Panc1 (cell line): ENCODE data around the gene KHNYN. TPM values are rescaled to one million over a fixed set of nuclear protein-coding genes. Genes with fewer than 3 reads are reported as not detected.
A peak's percentile ranks its signal among the peaks of the same experiment; 100 is the strongest.

Source experiments
- ATAC-seq: fragments of 200-7000 bp; cut with Tn5 transposase; 2 replicates; pipeline ENCODE4 v1.9.1; 2020; ENCODE audit warnings: mild to moderate bottlenecking, moderate library complexity
- BruUV-seq: library from RNA; stranded (reverse); fragments of 400-500 nt; replicated peaks from 2 replicates; lab custom pipeline; 2021; lab: Mats Ljungman, UMichigan
- CTCF ChIA-PET: fragments of 300-600 bp; sonication (Branson Sonifier 250); formaldehyde crosslinking; loops from one replicate; lab custom pipeline; 2022; ENCODE audit warnings: antibody characterized with exemption; lab: Charles Lee
- POLR2A ChIA-PET: fragments of 300-600 bp; sonication (Branson Sonifier 250); formaldehyde crosslinking; loops from one replicate; lab custom pipeline; 2022; ENCODE audit warnings: antibody characterized with exemption; lab: Charles Lee
- DNase-seq: peaks from one replicate; pipeline ENCODE4 v3.0.0-alpha.2; 2010; ENCODE audit warnings: low read depth, low spot score
- H3K27ac ChIP-seq: 2 replicates; pipeline ENCODE4 v1.5.1; 2011; ENCODE audit warnings: mild to moderate bottlenecking, low read length, inconsistent platforms
- H3K27me3 ChIP-seq: fragments of 200-500 bp; sonication (Bioruptor generic); 2 replicates; pipeline ENCODE4 v1.6.0; 2014; ENCODE audit warnings: low read length, inconsistent platforms; ENCODE audit not compliant: control insufficient read depth, insufficient read depth
- H3K36me3 ChIP-seq: fragments of 200-500 bp; sonication (Bioruptor generic); 2 replicates; pipeline ENCODE4 v1.5.1; 2014; ENCODE audit warnings: inconsistent platforms, mild to moderate bottlenecking, low read length, moderate library complexity; ENCODE audit not compliant: control insufficient read depth, insufficient read depth
- H3K4me1 ChIP-seq: 2 replicates; pipeline ENCODE4 v1.5.1; 2011; ENCODE audit warnings: inconsistent platforms, mild to moderate bottlenecking, low read length, moderate library complexity; ENCODE audit not compliant: control insufficient read depth, insufficient read depth
- H3K4me3 ChIP-seq, 2 experiments: 2 replicates each; pipeline ENCODE4 v1.5.1; 2011 to 2012; ENCODE audit warnings: low read depth in 2 of 2, low read length in 2 of 2, mild to moderate bottlenecking in 2 of 2, inconsistent platforms in 1 of 2, moderate library complexity in 1 of 2
- H3K9me3 ChIP-seq: fragments of 200-500 bp; sonication (Bioruptor generic); 2 replicates; pipeline ENCODE4 v1.5.1; 2014; ENCODE audit warnings: low read depth, mild to moderate bottlenecking, inconsistent platforms, low read length, moderate library complexity; ENCODE audit not compliant: control insufficient read depth, insufficient read depth
- POLR2AphosphoS5 ChIP-seq: IDR thresholded peaks from 2 replicates; pipeline ENCODE4 v1.6.1; 2012; ENCODE audit warnings: mild to moderate bottlenecking, low read depth, low read length, moderate library complexity
- REST ChIP-seq, 2 experiments: IDR thresholded peaks; 2 replicates each; pipeline ENCODE4 v1.6.1; 2011 to 2012; ENCODE audit warnings: low read depth in 2 of 2, control low read depth in 1 of 2, low read length in 1 of 2, mild to moderate bottlenecking in 1 of 2, moderate library complexity in 1 of 2; ENCODE audit not compliant: insufficient read depth in 1 of 2
- SIN3A ChIP-seq: IDR thresholded peaks from 2 replicates; pipeline ENCODE4 v1.6.1; 2012; ENCODE audit warnings: low read depth, mild to moderate bottlenecking, low read length, moderate library complexity, borderline replicate concordance; ENCODE audit not compliant: insufficient read depth
- TCF7L2 ChIP-seq: IDR thresholded peaks from 2 replicates; pipeline ENCODE4 v1.6.1; 2011; ENCODE audit warnings: mild to moderate bottlenecking, low read depth, low read length, inconsistent platforms
- in situ Hi-C: cut with HindIII; loops from 2 replicates; pipeline ENCODE4 v1.10.0; 2016; ENCODE audit warnings: low sequenced_read_pairs, low pct_unique_long_range_greater_than_20kb
- intact Hi-C: fragments of 100-400 bp; cut with micrococcal nuclease; formaldehyde crosslinking; loops from one replicate; pipeline ENCODE4 v1.10.0; 2022; ENCODE audit not compliant: unreplicated experiment
- total RNA-seq: library from RNA; stranded (reverse); gene quantifications from one replicate; pipeline ENCODE4 v1.2.1, GENCODE V29; 2021; ENCODE audit not compliant: unreplicated experiment
- TF ChIP-seq, protein P1 (sequence below): fragments of 450-650 bp; IDR thresholded peaks from 2 replicates; pipeline ENCODE4 v1.5.1; 2017; ENCODE audit warnings: mild to moderate bottlenecking

The KHNYN gene
- total RNA-seq, 1 experiment from 2014 or later = 37.6 TPM

DNA sequence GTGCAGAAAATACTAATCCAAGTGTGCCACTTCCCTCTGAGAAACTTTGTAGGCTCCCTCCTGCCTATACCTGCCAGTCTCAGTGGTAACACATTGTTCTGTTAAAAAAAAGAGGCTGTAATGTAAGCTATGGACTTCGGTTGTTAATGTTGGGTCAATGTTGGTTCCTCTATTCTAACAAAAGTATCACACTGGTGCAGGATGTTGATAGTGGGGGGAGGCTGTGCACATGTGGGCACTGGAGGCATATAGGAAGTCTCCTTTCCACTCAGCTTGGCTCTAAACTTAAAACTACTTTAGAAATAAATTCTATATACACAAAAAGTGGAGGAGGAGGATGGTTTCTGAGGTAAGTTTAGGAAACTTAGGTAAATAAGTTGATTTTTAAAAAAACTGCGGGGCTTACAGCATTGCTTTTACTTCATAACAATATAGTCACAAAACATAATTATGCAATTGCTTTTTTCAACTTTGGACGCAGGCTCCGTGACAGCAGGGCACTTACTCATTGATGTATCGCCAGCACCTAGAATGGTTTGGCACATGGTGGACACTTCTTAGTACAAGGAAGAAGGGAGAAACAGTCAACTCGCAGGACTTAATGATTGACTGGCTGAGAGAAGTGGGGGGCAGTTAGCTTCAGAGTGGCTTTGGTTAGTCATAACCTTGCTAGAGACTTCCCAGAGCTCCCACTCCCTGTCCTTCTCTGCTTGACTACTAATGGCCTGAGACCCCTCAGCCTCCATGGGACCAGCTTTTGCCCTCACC lies 38.9 kb upstream of the KHNYN start:
- H3K27ac ChIP-seq = no peak overlapping the region
- no TSS peak for BruUV-seq
- ChIA-PET CTCF (no interaction called here), POLR2A (no interaction called here)
- no peaks in the 10 kb centered on the region for H3K9me3 ChIP-seq
- DNase-seq = no peak
- TF ChIP-seq, protein P1, sequence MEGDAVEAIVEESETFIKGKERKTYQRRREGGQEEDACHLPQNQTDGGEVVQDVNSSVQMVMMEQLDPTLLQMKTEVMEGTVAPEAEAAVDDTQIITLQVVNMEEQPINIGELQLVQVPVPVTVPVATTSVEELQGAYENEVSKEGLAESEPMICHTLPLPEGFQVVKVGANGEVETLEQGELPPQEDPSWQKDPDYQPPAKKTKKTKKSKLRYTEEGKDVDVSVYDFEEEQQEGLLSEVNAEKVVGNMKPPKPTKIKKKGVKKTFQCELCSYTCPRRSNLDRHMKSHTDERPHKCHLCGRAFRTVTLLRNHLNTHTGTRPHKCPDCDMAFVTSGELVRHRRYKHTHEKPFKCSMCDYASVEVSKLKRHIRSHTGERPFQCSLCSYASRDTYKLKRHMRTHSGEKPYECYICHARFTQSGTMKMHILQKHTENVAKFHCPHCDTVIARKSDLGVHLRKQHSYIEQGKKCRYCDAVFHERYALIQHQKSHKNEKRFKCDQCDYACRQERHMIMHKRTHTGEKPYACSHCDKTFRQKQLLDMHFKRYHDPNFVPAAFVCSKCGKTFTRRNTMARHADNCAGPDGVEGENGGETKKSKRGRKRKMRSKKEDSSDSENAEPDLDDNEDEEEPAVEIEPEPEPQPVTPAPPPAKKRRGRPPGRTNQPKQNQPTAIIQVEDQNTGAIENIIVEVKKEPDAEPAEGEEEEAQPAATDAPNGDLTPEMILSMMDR = no peak
- TF ChIP-seq SIN3A (no peak), POLR2AphosphoS5 (no peak), REST (IDR thresholded peaks at IDR 0.05; ENCODE audit: insufficient read depth in 1 of 2, low read depth in 2 of 2, low read length in 1 of 2) (no peak), TCF7L2 (no peak)
- in situ Hi-C loops = no loop called here
- H3K36me3 ChIP-seq = no peaks in the 10 kb centered on the region
- no peaks in the 10 kb centered on the region for H3K4me1 ChIP-seq
- ATAC-seq = no peak
- H3K27me3 ChIP-seq = peaks cover 2% of the 10 kb centered on the region; the same call in 1 of the 2 replicates
- H3K4me3 ChIP-seq = no peak overlapping the region
- intact Hi-C loops = no loop called here

- H3K4me3 ChIP-seq = peak overlapping the region in 1 of 2 experiments; percentile 24; a peak in 3 of 4 replicates
- POLR2A ChIA-PET = no interaction called here
- in situ Hi-C loops = no loop called here
These were observed 37.2 kb upstream of the KHNYN start for GRCh38 chr14:24392325-24393091.

More at GRCh38 chr14:24392325-24393091, 37.2 kb upstream of the KHNYN start:
- CTCF ChIA-PET = no interaction called here
- H3K36me3 ChIP-seq = no peaks in the 10 kb centered on the region
- H3K27ac ChIP-seq = no peak overlapping the region
- BruUV-seq = no TSS peak
- ATAC-seq (0 out of 2 replicates have a peak, but pooled peaks have one; percentile 52), DNase-seq (no peak)
- no peaks in the 10 kb centered on the region for H3K4me1 ChIP-seq
- peaks cover 2% of the 10 kb centered on the region; the same call in 1 of the 2 replicates for H3K27me3 ChIP-seq
- TF ChIP-seq POLR2AphosphoS5 (no peak), TCF7L2 (no peak), REST (IDR thresholded peaks at IDR 0.05; ENCODE audit: insufficient read depth in 1 of 2, low read depth in 2 of 2, low read length in 1 of 2) (no peak), SIN3A (no peak)
- TF ChIP-seq, protein P1 = no peak
- intact Hi-C loops = no loop called here
- H3K9me3 ChIP-seq = no peaks in the 10 kb centered on the region
